OCI-LY1 (cell line): ENCODE data around the gene ADAMTS17.

Experiments used
- EZH2 ChIP-seq: fragments of 200-600 bp; sonication (generic), shearing (Covaris generic); IDR thresholded peaks from 2 replicates; pipeline ENCODE4 v1.8.0; 2017; ENCODE audit warnings: borderline replicate concordance, mixed run types, mild to moderate bottlenecking, antibody characterized with exemption, low read length, moderate library complexity, mixed read lengths
- TF ChIP-seq, protein P1 (sequence below): fragments of 200-600 bp; sonication (generic), shearing (Covaris generic); IDR thresholded peaks from 2 replicates; pipeline ENCODE4 v1.5.1; 2017; ENCODE audit warnings: mild to moderate bottlenecking, antibody characterized with exemption, low read length, moderate library complexity, mixed read lengths

DNA sequence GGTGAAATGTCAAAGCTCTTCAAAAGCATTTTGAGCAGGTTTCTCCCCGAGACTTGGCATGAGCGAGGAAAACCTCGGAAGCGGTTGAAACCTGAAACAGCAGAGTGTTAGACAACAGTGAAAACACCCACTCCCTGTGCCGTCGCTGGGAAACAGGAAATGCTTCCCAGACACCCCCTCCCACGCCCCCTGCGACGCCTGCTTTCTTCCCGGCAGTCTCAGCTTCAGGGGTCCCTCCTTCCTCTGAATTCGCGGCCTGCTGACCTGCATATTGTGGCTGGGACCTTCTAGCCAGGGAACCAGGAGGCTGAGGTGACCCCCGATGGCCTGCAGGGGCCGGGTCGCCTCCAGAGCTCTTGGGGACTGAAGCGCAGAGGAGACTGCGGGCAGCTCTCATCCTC is 357.9 kb downstream of the ADAMTS17 start:
- TF ChIP-seq, protein P1, sequence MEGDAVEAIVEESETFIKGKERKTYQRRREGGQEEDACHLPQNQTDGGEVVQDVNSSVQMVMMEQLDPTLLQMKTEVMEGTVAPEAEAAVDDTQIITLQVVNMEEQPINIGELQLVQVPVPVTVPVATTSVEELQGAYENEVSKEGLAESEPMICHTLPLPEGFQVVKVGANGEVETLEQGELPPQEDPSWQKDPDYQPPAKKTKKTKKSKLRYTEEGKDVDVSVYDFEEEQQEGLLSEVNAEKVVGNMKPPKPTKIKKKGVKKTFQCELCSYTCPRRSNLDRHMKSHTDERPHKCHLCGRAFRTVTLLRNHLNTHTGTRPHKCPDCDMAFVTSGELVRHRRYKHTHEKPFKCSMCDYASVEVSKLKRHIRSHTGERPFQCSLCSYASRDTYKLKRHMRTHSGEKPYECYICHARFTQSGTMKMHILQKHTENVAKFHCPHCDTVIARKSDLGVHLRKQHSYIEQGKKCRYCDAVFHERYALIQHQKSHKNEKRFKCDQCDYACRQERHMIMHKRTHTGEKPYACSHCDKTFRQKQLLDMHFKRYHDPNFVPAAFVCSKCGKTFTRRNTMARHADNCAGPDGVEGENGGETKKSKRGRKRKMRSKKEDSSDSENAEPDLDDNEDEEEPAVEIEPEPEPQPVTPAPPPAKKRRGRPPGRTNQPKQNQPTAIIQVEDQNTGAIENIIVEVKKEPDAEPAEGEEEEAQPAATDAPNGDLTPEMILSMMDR = no peak
- no peak for TF ChIP-seq EZH2
